Measurements from ENCODE around the gene GAST.

GRCh38 chr17:41733348-41734138 lies 21.4 kb downstream of the GAST start:
- no peak for TF ChIP-seq CTCF (IDR thresholded peaks at IDR 0.05)
- peak; percentile 78 for TF ChIP-seq EZH2 (IDR thresholded peaks at IDR 0.05)
- no peak for TF ChIP-seq EZH2phosphoT487 (IDR thresholded peaks at IDR 0.05)
